Tibial nerve (tissue), 3 donors: Measurements from ENCODE around the gene COA6.

ENCODE experiments used
- POLR2A ChIP-seq, 2 donors: fragments of 450-650 bp; IDR thresholded peaks; one replicate each; pipeline ENCODE4 v1.6.1; 2017; ENCODE audit warnings: antibody characterized with exemption in 2 of 2, mild to moderate bottlenecking in 2 of 2, moderate library complexity in 2 of 2
- TF ChIP-seq, protein P1 (sequence below), 5 experiments: fragments of 200-600 bp in 3 of 5; fragments of 450-650 bp in 2 of 5; sonication (generic) in 3 of 5; IDR thresholded peaks; one replicate each; pipeline ENCODE4 v1.5.1; 2016 to 2019; ENCODE audit warnings: antibody characterized with exemption in 5 of 5, mild to moderate bottlenecking in 3 of 5, moderate library complexity in 2 of 5

DNA sequence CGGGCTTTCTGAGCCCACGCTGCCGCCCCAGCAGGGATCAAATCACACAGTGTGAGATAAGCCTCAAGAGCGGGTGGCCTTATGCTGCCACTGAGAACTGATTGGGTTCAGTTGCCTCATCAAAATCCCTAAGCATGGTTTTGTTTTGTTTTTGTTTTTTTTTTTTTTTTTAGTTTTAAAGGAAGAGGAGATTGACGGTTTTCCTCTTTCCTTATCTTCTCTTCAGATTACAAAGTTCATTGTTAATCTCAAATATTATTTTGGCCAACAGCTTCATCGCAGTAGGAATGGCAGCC is 651 bp downstream of the COA6 start:
- TF ChIP-seq, protein P1, sequence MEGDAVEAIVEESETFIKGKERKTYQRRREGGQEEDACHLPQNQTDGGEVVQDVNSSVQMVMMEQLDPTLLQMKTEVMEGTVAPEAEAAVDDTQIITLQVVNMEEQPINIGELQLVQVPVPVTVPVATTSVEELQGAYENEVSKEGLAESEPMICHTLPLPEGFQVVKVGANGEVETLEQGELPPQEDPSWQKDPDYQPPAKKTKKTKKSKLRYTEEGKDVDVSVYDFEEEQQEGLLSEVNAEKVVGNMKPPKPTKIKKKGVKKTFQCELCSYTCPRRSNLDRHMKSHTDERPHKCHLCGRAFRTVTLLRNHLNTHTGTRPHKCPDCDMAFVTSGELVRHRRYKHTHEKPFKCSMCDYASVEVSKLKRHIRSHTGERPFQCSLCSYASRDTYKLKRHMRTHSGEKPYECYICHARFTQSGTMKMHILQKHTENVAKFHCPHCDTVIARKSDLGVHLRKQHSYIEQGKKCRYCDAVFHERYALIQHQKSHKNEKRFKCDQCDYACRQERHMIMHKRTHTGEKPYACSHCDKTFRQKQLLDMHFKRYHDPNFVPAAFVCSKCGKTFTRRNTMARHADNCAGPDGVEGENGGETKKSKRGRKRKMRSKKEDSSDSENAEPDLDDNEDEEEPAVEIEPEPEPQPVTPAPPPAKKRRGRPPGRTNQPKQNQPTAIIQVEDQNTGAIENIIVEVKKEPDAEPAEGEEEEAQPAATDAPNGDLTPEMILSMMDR (IDR thresholded peaks at IDR 0.05), result no peak
- TF ChIP-seq POLR2A (IDR thresholded peaks at IDR 0.05), result no peak
